SK-N-MC (cell line): ENCODE results near the gene PDSS1.
"Not testable (repeated sequence)": the region's sequence is repeated elsewhere in the genome, so short reads cannot be mapped to it uniquely, and the experiment has no call there.

Experiments
- EZH2 ChIP-seq: fragments of 200-600 bp; sonication (generic); IDR thresholded peaks from one replicate; pipeline ENCODE4 v1.6.1; 2017; ENCODE audit warnings: antibody characterized with exemption
- FOXP2 ChIP-seq: optimal IDR thresholded peaks from 2 replicates; pipeline ENCODE3; 2011; ENCODE audit warnings: mild to moderate bottlenecking, moderate library complexity; ENCODE audit not compliant: insufficient read depth; ENCODE audit errors: extremely low read length, control extremely low read depth
- POLR2AphosphoS5 ChIP-seq: IDR thresholded peaks from 2 replicates; pipeline ENCODE4 v1.6.1; 2012; ENCODE audit warnings: mild to moderate bottlenecking, low read depth, low read length, borderline replicate concordance

GRCh38 chr10:26651476-26651875 is 46.0 kb upstream of the PDSS1 start:
- not testable (repeated sequence) for TF ChIP-seq POLR2AphosphoS5, EZH2, FOXP2
